Measurements from ENCODE around the gene RAB15.

DNA sequence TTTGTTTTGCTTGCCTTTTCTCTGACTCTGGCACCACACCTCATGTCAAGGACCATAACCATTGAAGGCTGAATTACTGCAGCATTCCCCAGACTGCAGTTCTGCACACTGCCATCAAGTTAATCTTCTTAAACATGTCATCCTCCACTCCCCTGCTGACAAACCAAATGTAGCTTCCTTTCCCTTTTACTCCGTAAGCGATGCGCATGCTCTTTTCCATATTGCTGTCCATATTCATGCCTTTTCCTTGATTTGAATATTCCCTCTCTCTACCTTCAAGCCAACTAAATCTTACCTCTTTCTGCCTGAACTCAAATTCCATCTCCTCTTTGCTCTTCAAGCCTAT is 43.1 kb downstream of the RAB15 start:
- no peak for TF ChIP-seq CTCF (IDR thresholded peaks at IDR 0.05 in 2 of 3, conservative IDR thresholded peaks at IDR 0.05 in 1 of 3; ENCODE audit: insufficient read depth in 2 of 3, low read depth in 1 of 3, low read length in 3 of 3)
- no peak for TF ChIP-seq UBTF (IDR thresholded peaks at IDR 0.05; ENCODE audit: borderline replicate concordance in 1 of 2, low read depth in 2 of 2, low read length in 2 of 2)
- no peak for TF ChIP-seq GABPB1 (CRISPR knock-in tag; IDR thresholded peaks at IDR 0.05)
- TF ChIP-seq EZH2 (IDR thresholded peaks at IDR 0.05; ENCODE audit: borderline replicate concordance, low read depth, low read length): no peak
- no peak for TF ChIP-seq YBX1 (IDR thresholded peaks at IDR 0.05)
- TF ChIP-seq CCNT2 (IDR thresholded peaks at IDR 0.05; ENCODE audit: borderline replicate concordance, extremely low read depth, insufficient read length, low read depth, low read length): no peak
- no peak for TF ChIP-seq ARID2 (IDR thresholded peaks at IDR 0.05)
- TF ChIP-seq TAF1 (IDR thresholded peaks at IDR 0.05; ENCODE audit: control insufficient read depth, extremely low read depth, insufficient read depth, low read length, severe bottlenecking): no peak
- no peak for TF ChIP-seq GABPA (tag; conservative IDR thresholded peaks at IDR 0.05; ENCODE audit: low read depth)
- no peak for TF ChIP-seq IRF1 (CRISPR knock-in tag; IDR thresholded peaks at IDR 0.05; ENCODE audit: borderline replicate concordance)
